CD4-positive, alpha-beta T cell treated with Interleukin-4 for 1 hour (primary cell): ENCODE data around the gene NRDC.

Source experiments
- DNase-seq, 2 donors: peaks; one replicate each; pipeline ENCODE4 v3.0.0-alpha.2; 2020 to 2022

NRDC gene

DNA sequence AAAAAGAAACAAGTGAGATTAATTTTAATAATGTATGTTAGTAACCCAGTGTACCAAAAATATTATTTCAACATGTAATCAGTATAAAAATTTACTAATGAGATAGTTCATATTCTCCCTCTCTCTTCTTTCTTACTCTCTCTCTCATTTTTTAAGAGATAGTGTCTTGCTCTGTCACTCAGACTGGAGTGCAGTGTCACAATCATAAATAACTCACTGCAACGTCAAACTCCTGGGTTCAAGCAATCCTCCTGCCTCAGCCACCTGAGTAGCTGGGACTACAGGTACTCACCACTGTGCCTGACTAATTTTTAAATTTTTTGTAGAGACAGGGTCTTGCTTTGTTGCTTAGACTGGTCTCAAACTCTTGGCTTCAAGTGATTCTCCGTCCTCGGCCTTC lies 123.9 kb downstream of the NRDC start:
- no peak for DNase-seq

DNA sequence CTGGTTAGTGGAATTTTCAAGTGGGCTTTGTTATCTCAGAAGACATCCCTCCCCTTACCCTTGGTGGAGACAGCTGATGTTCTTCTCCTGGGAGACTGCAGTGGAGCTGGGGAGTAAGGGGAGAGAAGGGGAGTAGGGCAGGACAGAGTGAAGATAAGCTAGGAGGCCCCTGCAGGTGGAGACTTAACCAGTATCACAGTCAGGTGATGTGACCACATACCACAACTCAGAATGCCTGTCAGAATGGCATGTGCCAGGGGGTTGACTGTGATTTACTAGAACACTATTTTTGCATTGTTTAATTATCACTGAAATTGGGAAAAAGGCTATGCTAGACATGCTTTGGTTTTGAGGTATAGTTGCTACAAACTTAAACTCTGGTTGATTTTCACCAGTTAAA lies 124.6 kb downstream of the NRDC start:
- DNase-seq = no peak

DNA sequence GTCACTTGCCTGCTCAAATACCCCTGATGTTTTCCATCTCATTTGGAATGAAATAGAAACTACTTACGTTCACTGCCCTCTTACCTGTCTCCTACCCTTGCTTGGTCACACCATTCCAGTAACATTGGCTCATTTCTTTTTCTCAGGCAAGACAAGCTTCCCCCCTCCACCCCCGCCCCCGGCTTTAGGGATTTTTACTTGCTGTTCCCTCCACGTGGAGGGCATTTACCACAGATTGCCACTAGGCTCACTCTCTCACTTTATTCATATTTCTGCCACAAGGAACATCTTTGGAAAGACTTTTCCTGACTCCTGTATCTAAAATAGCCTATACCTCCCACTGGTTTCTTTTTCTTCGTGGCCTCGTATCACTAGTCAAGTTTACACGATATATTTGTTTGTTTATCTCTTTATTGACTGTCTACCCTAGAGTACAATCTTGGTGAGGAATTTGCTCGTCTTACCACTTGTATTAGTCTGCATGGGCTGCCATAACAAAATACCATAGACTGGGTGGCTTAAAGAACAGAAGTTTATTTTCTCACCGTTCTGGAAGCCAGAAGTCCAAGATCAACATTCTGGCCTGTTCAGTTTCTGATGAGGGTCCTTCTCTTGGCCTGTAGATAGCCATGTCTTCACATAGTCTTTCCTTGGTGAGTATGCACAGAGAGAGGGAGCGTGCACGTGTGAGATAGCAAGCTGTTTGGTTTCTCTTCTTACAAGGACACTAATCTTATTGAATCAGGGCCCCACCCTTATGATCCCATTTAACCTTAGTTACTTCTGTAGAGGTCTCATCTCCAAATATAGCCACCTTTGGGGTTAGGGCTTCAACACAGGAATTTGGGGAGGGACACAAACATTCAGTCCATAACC lies 126.2 kb downstream of the NRDC start:
- no peak for DNase-seq

DNA sequence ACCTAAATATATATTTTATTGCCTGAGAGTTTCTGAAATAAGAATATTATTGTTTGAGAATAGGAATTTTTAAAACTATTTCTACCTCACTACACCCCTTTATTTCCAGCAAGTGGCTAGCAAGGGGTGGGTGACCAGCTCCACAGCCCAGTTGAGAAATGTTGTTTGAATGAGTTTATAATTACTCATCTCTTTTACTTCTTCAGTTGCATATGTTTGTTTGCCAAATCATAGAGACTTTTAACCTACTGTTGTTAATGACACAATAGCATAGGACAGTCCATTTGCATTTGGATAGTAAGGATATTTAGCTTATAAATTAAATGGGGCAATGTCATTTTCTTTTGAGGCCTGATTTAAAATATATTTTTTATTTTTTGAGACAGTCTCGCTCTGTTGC lies 127.8 kb downstream of the NRDC start:
- no peak for DNase-seq

DNA sequence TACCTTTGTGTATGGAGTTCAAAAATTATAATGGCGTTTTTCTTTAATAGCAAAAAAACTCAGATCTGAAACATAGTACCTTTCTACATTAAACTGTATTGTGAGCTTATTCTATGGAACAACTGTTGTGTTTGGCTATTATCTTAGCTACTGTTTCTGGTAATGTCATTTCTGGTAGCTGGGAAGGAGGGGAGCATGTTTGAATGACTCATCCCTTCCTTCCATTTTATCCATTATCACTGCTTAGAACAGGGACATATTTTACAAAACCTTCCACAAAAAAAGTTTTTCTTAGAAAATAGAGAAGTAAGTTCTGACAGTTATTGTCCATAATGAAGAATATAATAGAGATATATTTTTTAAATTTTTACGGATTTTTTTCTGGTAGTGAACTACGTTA lies 128.3 kb downstream of the NRDC start:
- no peak for DNase-seq

DNA sequence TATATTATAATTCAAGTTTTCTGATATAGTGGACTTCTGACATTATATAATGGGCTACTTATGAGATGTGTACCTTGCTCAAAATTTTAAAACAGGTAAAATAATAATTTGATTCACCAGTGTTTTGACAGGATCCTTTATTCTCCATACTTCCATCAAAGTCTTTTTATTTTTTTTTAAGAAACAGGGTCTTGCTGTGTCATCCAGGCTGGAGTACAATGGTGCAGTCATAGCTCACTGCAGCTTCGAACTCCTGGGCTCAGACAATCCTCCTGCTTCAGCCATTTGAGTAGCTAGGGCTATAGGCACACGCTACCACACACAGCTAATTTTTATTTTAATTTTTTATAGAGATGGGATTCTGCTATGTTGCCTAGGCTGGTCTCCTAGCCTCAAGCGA lies 129.4 kb downstream of the NRDC start:
- no peak for DNase-seq

DNA sequence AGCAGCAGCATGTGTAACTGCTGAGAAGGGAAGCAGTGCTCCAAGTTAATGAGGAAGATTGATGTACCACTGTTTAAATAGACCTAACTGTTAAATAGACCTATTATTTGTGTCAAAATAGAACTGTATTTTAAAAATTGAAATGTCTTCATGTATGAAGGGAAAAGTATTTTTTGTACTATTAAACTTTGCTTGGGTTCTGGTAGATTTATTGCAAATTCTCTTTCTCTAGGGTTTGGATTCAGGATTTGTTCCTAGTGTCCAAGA lies 133.3 kb downstream of the NRDC start:
- no peak for DNase-seq

DNA sequence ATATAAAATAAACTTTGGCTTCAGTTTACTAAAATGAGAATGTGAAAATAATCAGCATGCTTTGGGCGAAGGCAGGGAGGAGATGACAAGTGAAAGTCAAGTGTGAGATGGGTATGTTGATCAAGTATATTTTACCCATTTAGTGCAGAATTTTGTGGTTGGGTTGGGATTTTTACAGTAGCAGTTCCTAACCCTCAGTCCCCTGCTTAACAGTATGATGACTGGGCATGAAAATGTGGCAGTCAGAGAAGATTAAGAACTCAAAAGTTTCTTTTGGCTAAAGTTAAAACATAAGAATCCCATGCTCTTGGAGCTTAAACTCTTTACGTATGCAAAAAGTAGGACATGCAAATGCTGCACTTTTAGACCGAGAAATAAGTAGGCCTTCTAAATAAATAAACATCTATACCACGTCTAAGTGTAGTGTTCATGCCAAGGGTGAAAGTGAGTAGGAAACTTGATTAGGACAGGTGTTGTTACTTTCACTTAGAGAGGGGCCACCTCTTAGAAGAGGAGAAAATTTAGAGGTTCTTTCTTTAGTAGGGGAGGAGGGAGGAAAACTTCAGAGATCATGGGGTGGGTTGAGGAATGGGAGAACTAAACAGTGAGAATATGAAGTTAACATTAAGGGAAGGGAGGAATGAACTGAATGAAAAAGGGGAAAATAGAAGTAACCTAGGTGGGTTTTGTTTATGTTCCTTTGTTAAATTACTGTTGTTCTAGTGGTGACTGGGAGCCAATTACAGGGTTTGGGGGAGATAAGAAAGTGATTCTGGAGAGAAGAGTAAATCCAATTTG lies 133.8 kb downstream of the NRDC start:
- no peak for DNase-seq

DNA sequence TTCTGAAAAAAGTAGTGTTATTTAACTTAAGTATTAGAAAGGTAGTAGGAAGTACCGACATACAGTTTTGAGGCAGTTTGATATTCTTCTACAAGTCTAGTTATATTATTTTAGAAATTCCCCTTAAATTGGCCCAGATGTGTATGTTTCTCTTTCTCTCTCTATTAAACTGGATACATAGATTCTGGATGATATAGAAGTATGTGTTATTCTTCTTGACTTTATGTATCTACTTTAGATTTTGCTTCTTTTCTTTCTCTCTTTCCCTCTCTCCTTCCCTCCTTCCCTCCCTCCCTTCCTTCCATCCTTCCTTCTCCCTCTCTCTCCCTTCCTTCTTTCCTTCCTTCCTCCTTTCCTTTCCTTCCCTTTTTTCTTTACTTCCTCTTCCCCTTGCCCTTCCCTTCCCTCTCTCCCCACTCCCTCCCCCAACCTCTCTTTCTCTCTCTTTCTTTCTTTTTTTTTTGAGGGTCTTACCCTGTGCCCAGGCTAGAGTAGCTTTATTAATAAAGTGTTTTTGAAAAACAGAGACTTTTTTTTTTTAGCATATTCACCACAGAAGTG lies 137.3 kb downstream of the NRDC start:
- DNase-seq = no peak

DNA sequence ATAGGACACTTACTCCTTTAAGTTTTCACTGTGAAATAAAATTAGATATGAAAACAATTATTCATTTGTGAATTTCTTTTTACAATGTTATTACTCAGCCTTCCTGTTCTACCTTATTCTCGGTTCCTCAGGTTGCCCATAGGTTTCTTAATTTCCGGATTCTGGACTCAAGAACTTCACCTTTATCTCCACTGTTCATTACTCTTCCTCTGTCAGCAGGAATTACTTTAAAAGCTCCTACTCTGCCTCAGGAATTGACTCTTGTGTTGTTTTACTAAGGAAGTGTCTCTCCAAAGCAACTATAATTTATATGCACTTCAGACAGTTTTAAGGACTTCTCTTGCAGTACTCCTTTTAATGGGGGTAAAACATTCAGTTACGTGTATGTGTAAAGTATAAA lies 137.9 kb downstream of the NRDC start:
- DNase-seq = no peak
